22Rv1 (cell line): Measurements from ENCODE around the gene POLR1H.

ENCODE experiments used
- ZFX ChIP-seq: fragments of 450-650 bp; IDR thresholded peaks from 2 replicates; pipeline ENCODE4 v1.6.1; 2017; ENCODE audit warnings: antibody characterized with exemption, borderline replicate concordance
- TF ChIP-seq, protein P1 (sequence below): fragments of 450-650 bp; IDR thresholded peaks from 2 replicates; pipeline ENCODE4 v1.5.1; 2017; ENCODE audit warnings: mild to moderate bottlenecking

DNA sequence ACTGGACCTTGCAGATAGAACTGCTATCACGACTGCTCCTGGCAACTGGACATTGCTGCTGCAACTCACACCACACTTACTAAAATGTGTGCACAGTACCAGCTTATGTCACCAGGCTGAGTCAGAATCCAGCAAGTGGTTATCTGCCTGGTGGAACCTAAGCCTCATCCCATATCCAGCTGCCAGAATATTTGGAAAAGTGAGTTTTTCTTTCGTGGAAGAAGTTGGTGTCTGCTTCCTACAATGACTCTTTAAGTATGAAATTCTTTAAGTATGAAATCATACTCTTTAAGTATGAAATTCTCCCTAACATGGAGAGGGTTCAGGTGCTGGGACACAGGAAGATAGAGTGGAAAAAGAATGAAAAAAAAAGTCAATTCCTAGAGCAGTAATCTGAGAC is 16.4 kb upstream of the POLR1H start:
- TF ChIP-seq, protein P1, sequence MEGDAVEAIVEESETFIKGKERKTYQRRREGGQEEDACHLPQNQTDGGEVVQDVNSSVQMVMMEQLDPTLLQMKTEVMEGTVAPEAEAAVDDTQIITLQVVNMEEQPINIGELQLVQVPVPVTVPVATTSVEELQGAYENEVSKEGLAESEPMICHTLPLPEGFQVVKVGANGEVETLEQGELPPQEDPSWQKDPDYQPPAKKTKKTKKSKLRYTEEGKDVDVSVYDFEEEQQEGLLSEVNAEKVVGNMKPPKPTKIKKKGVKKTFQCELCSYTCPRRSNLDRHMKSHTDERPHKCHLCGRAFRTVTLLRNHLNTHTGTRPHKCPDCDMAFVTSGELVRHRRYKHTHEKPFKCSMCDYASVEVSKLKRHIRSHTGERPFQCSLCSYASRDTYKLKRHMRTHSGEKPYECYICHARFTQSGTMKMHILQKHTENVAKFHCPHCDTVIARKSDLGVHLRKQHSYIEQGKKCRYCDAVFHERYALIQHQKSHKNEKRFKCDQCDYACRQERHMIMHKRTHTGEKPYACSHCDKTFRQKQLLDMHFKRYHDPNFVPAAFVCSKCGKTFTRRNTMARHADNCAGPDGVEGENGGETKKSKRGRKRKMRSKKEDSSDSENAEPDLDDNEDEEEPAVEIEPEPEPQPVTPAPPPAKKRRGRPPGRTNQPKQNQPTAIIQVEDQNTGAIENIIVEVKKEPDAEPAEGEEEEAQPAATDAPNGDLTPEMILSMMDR: no peak
- no peak for TF ChIP-seq ZFX
